ENCODE data around the gene SH3RF3. TPM values are rescaled to one million over a fixed set of nuclear protein-coding genes. Genes with fewer than 3 reads are reported as not detected.

The SH3RF3 gene
- total and polyA plus RNA-seq, 2 of the 13 experiments (the other 11 are each of a cell fraction or from before 2014, with no cell fraction given), result 0.04 TPM; not detected in 1

GRCh38 chr2:109128616-109129355, at the start of gene SH3RF3 (continued):
- TF ChIP-seq ZNF800 (CRISPR knock-in tag; IDR thresholded peaks at IDR 0.05) (peak; percentile 96), NR1H2 (CRISPR knock-in tag; IDR thresholded peaks at IDR 0.05; ENCODE audit: borderline replicate concordance, low read depth) (no peak), ZBTB40 (IDR thresholded peaks at IDR 0.05) (no peak), ZBTB40 (CRISPR knock-in tag; IDR thresholded peaks at IDR 0.05) (peak; percentile 30; the same call in 1 of the 2 replicates), ZNF280B (CRISPR knock-in tag; IDR thresholded peaks at IDR 0.05; ENCODE audit: borderline replicate concordance) (peak; percentile 43; the same call in 1 of the 2 replicates), HES4 (CRISPR knock-in tag; IDR thresholded peaks at IDR 0.05; ENCODE audit: borderline replicate concordance) (peak; percentile 79; the same call in 1 of the 2 replicates), IRX3 (CRISPR knock-in tag; IDR thresholded peaks at IDR 0.05; ENCODE audit: borderline replicate concordance, low read depth) (0 out of 2 replicates have a peak, but pooled peaks have one; percentile 54), EZH2 (conservative IDR thresholded peaks at IDR 0.05; ENCODE audit: low read depth, low read length) (peak; percentile 82; the same call in 1 of the 2 replicates), MTF1 (CRISPR knock-in tag; IDR thresholded peaks at IDR 0.05) (no peak), BORCS8-MEF2B (CRISPR knock-in tag; IDR thresholded peaks at IDR 0.05) (peak; percentile 10; the same call in 1 of the 2 replicates)
